Activated effector memory CD4-positive, alpha-beta T cell treated with anti-CD3 and anti-CD28 coated beads, Interleukin-2, amount 50 U/mL, for 16 hours (primary cell): ENCODE measurements around the gene STK32C.

Experiments
- DNase-seq: peaks from one replicate; pipeline ENCODE4 v3.0.0-alpha.2; 2020

The STK32C gene

GRCh38 chr10:132242103-132242840 lies 65.5 kb downstream of the STK32C start:
- DNase-seq, result no peak

GRCh38 chr10:132241496-132241895 lies 66.3 kb downstream of the STK32C start:
- no peak for DNase-seq

- no peak for DNase-seq
Measured at GRCh38 chr10:132241086-132241485, 66.7 kb downstream of the STK32C start.

GRCh38 chr10:132240581-132240980 lies 67.2 kb downstream of the STK32C start:
- DNase-seq, result no peak

GRCh38 chr10:132240156-132240555 lies 67.6 kb downstream of the STK32C start:
- DNase-seq, result no peak

GRCh38 chr10:132239126-132240031 lies 68.4 kb downstream of the STK32C start:
- DNase-seq, result no peak

GRCh38 chr10:132238371-132239125 lies 69.2 kb downstream of the STK32C start:
- no peak for DNase-seq

GRCh38 chr10:132237871-132238270 lies 69.9 kb downstream of the STK32C start:
- no peak for DNase-seq

- no peak for DNase-seq
Measured at GRCh38 chr10:132237396-132237795, 70.4 kb downstream of the STK32C start.

GRCh38 chr10:132236881-132237280 lies 70.9 kb downstream of the STK32C start:
- DNase-seq, result no peak

- DNase-seq, result no peak
Measured at GRCh38 chr10:132236161-132236560, 71.6 kb downstream of the STK32C start.

- no peak for DNase-seq
Measured at GRCh38 chr10:132234860-132235259, 72.9 kb downstream of the STK32C start.

- no peak for DNase-seq
Measured at GRCh38 chr10:132233501-132234085, 74.2 kb downstream of the STK32C start.

- DNase-seq, result no peak
Measured at GRCh38 chr10:132232981-132233380, 74.8 kb downstream of the STK32C start.

- DNase-seq, result no peak
Measured at GRCh38 chr10:132232023-132232951, 75.5 kb downstream of the STK32C start.

GRCh38 chr10:132231656-132232022 lies 76.1 kb downstream of the STK32C start:
- no peak for DNase-seq

- DNase-seq, result no peak
Measured at GRCh38 chr10:132230557-132231210, 77.1 kb downstream of the STK32C start.

GRCh38 chr10:132229834-132230556 lies 77.8 kb downstream of the STK32C start:
- DNase-seq, result no peak

- DNase-seq, result no peak
Measured at GRCh38 chr10:132229096-132229495, 78.7 kb downstream of the STK32C start.

GRCh38 chr10:132228616-132229015 lies 79.1 kb downstream of the STK32C start:
- DNase-seq, result no peak
